IMR-90 (cell line): ENCODE measurements around the gene LILRA6.

Source experiments
- BHLHE40 ChIP-seq: fragments of 150-350 bp; IDR thresholded peaks from 2 replicates; pipeline ENCODE4 v1.6.1; 2016; ENCODE audit warnings: mild to moderate bottlenecking, low read depth, low read length
- CTCF ChIP-seq: conservative IDR thresholded peaks from 2 replicates; pipeline ENCODE4 v1.5.1; 2012; ENCODE audit warnings: mild to moderate bottlenecking, low read depth, low read length, improper control_type of control experiment
- MXI1 ChIP-seq: IDR thresholded peaks from 2 replicates; pipeline ENCODE4 v1.6.1; 2012; ENCODE audit warnings: low read depth, mild to moderate bottlenecking, low read length, moderate library complexity, borderline replicate concordance
- RAD21 ChIP-seq: IDR thresholded peaks from 2 replicates; pipeline ENCODE4 v1.6.1; 2012; ENCODE audit warnings: low read length, improper control_type of control experiment
- RCOR1 ChIP-seq: IDR thresholded peaks from 2 replicates; pipeline ENCODE4 v1.6.1; 2012; ENCODE audit warnings: mild to moderate bottlenecking, low read length, improper control_type of control experiment; ENCODE audit not compliant: insufficient replicate concordance
- USF2 ChIP-seq: fragments of 150-350 bp; IDR thresholded peaks from 2 replicates; pipeline ENCODE4 v1.6.1; 2017; ENCODE audit warnings: mild to moderate bottlenecking, antibody characterized with exemption, low read length, low read depth

- no peak for TF ChIP-seq CTCF
- TF ChIP-seq BHLHE40: no peak
- TF ChIP-seq RAD21: no peak
- TF ChIP-seq RCOR1: no peak
- no peak for TF ChIP-seq USF2
- TF ChIP-seq MXI1: no peak
These were observed 46.1 kb downstream of the LILRA6 start for GRCh38 chr19:54196536-54196935.
